ENCODE data around the gene KDM1A.

Gene KDM1A

DNA sequence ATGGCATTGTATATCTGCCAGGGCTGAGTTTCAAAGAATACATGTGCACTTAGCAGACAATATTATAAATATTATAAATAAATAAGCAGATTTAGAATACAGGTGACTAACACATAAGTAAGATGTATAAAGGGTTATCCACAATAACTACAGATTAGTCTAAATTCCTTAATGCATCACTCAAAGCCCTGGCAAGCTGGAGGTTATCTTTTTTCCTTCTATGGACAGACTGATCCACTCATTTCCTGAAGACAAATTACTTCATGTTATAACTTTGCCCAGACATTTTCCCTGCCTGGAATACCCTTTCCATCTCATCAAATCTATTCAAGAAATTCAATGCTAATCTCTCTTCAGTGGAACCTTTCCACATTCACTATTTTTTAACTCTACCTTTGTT lies 110.6 kb downstream of the KDM1A start:
- no peak overlapping the region for H3K4me3 ChIP-seq (ENCODE audit: low read length in 2 of 2)
- no peaks in the 10 kb centered on the region for H3K9me3 ChIP-seq (ENCODE audit: control insufficient read depth in 2 of 2, low read length in 2 of 2)
- no peak overlapping the region for H3K9ac ChIP-seq (ENCODE audit: low read depth in 1 of 2, low read length in 2 of 2)
- no peaks in the 10 kb centered on the region for H3K36me3 ChIP-seq (ENCODE audit: control insufficient read depth in 2 of 2, insufficient read depth in 2 of 2, low read length in 2 of 2)
- H3K27ac ChIP-seq (ENCODE audit: low read depth in 2 of 2, low read length in 2 of 2), result no peak overlapping the region
- H3K27me3 ChIP-seq (ENCODE audit: control insufficient read depth in 2 of 2, insufficient read depth in 2 of 2, low read length in 2 of 2), result no peaks in the 10 kb centered on the region
- peaks cover 0 to 1% of the 10 kb centered on the region in 2 donors for H3K4me1 ChIP-seq (ENCODE audit: control insufficient read depth in 2 of 2, insufficient read depth in 2 of 2, low read length in 2 of 2)

DNA sequence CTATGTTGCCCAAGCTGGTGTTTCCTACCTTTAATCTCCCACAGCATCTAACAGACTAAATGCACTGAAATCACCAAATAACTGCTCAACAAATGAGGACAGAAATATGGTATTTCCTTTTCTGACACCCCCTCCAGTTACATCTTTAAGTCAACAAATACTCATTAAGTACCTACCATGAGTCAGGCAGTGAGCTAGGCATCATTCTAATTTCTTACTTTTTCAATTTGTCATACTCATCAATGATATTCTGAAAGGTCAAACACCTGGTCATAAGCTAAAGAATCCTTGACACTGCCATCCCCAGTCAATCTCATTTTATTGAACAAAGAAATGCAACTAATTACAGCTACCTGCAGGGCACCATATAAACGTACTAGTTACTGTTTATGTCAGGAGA lies 112.8 kb downstream of the KDM1A start:
- Histone ChIP-seq H3K27me3 (ENCODE audit: control insufficient read depth in 2 of 2, insufficient read depth in 2 of 2, low read length in 2 of 2) (no peaks in the 10 kb centered on the region), H3K36me3 (ENCODE audit: control insufficient read depth in 2 of 2, insufficient read depth in 2 of 2, low read length in 2 of 2) (no peaks in the 10 kb centered on the region), H3K27ac (ENCODE audit: low read depth in 2 of 2, low read length in 2 of 2) (no peak overlapping the region)

More for the DNA sequence above, 112.8 kb downstream of the KDM1A start:
- H3K9me3 ChIP-seq (ENCODE audit: control insufficient read depth in 2 of 2, low read length in 2 of 2), result no peaks in the 10 kb centered on the region
- no peak overlapping the region for H3K4me3 ChIP-seq (ENCODE audit: low read length in 2 of 2)
- no peaks in the 10 kb centered on the region for H3K4me1 ChIP-seq (ENCODE audit: control insufficient read depth in 2 of 2, insufficient read depth in 2 of 2, low read length in 2 of 2)
- H3K9ac ChIP-seq (ENCODE audit: low read depth in 1 of 2, low read length in 2 of 2), result no peak overlapping the region

Data from mucosa of rectum (tissue), 2 donors.